ENCODE data around the gene PRRG3.

The PRRG3 gene

DNA sequence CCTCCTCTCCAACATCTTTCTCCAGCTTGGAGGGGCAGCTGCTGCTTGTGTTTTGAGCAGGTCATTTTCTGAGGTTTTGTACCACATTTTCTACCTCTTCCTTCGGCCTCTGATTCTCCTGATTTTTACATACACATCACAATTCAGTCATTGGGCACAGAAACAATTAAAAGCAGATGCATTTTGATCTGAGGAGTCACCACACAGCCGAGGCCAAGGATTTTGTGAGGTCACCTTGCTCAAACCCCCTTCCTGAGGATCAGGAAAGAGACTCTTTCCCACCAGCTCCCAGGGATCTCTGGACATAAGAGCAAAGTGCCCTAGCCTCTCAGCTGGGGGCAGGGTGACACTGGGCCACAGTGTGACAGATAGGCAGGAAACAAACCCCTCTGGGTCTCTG, 15.2 kb downstream of the PRRG3 start:
- no peak for DNase-seq

DNA sequence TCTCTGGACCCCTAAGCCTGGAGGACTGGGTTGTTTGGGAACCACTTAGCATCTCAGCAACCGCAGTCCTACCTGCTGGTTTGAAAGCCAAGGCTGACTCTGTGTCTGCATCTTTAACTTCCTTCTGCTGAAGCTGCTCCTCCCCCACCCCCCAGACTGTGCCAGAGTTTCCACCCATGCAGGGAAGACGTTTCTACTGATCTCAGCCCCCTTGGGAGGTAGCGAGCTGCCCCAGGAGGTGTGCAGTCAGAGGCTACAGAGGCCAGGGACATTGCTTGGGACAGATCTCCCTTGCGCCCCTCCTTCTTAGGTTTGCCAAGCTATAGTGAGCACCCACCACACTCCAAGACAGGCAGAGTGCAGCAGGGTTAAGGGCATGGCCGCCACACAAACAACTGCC, 15.9 kb downstream of the PRRG3 start:
- DNase-seq, result no peak

DNA sequence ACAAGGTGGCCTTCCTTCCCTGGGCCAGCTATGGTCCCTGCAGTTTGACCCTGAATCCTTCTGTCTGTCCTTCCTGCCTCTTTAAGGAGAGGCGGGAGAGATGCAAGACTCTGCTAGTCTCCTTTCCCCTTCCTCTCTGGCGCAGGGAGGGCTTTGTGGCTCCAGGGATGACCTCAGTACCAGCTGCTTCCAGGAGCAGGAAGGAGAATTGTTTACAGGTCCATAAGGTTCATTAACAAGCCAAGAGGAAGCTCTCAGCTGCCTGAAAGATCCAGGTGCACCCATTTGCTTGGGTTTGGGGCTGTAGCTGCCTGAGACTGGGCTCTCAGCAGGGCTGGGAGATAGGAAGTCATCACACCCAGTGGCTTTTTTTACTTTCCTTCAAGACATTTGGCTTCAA, 16.5 kb downstream of the PRRG3 start:
- peak; percentile 21 for DNase-seq

DNA sequence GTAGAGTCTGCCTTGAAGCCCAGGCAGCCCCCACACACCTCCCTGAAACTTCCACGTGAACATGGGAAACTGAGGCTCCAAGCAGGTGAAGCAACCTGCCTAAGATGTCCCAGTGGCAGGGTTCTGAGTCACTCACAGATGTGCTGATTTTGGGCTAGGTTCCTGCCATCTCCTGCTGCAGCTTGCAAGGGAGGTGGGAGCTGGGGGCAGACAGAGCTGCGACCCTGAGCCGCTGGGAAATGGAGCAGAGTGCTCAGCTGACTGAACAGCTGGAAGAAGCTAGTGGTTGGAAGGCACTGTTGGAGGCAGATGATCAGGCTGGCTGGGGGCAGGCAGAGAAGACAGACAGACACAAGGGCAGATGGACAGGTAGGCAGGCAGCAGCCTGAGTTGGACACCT, 17.0 kb downstream of the PRRG3 start:
- no peak for DNase-seq

DNA sequence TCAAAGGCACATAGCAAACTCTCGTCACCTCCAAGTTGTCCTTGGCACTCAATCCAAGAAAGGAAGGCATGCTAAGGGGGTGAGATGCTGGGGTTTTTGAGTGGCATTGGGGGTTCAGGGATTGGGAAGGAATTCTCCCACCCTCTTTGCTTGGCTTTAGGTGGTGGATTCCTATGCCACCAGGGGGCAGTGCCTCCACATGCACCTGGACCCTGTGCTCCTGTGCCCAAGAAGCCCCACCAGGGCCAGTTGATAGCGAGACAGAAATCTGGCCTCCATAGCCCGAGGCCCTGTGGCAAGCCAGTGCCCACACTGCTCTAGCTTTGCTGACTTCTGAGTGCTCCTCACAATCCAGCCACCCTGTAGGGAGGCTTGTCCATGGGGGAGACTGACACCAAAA, 18.6 kb downstream of the PRRG3 start:
- DNase-seq, result peak; percentile 18

DNA sequence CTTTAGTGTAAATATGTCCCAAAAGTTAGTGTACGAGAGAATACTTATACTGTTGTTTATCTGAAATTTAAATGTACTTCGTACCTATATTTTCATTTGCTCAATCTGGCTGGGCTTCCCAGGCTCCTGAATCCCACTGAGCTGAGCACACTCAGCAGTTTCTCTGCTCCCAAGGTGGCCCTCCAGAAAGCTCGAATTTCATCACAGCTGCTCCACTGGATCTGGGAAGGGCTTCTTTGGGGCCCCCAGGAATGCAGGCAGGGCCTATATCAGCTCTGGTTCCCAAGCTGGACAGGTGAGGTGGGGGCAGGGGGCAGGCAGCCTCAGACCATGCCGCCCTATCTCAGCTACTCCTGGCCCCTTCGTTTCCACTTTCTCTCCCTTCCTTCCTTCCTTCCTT, 19.1 kb downstream of the PRRG3 start:
- DNase-seq, result no peak

DNA sequence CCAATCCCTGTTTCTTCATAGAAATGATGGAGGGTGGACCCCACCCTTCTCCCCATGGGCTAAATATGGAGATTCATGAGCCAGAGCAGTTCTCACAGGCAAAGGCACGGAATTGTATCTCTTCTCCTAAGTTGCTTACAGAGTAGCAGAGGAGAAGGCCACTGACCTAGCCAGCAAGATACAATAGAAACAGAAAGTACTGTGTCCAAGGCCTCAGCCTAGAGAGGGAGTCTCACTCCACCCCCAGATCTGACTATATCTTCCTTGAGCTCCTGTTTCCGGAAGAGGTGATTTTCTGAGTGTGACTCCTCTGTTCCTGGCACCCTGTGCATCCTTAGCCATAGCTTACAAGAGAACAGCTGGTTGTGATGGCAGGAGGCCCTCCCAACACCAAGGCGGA, 20.5 kb downstream of the PRRG3 start, which contains the start of gene FATE1:
FATE1 (plus strand) TSS at position 284 of the 400 bp plus-strand sequence; CDS start at position 369, 85 bp downstream.
- no peak for DNase-seq

DNA sequence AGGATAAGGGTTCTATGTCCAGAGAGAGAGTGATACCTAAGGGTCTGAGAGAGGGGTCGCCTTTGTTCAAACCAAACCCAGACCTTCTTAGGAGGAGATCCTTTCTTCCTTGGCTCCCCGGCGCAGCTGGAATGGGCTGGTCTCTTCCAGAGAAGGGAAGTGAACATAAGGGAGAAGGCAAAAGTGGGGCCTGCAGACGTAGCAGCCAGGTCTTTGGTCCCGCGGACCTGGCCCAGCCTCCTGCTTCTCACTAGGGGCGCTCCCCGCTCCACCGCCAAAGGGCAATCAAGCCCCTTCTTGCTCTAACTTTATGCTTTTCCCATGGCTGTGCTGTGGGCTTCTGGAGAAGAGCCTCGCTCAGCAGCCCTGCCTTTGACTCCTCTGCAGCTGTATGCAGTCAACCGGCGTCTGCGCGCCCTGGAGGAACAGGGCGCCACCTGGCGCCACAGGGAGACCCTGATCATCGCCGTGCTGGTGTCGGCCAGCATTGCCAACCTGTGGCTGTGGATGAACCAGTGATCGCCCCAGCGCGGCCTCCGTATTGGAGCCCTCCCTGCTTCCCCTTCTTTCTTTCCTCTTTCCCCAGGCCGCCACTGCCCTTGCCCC, 27.1 kb downstream of the PRRG3 start:
- DNase-seq, result no peak

DNA sequence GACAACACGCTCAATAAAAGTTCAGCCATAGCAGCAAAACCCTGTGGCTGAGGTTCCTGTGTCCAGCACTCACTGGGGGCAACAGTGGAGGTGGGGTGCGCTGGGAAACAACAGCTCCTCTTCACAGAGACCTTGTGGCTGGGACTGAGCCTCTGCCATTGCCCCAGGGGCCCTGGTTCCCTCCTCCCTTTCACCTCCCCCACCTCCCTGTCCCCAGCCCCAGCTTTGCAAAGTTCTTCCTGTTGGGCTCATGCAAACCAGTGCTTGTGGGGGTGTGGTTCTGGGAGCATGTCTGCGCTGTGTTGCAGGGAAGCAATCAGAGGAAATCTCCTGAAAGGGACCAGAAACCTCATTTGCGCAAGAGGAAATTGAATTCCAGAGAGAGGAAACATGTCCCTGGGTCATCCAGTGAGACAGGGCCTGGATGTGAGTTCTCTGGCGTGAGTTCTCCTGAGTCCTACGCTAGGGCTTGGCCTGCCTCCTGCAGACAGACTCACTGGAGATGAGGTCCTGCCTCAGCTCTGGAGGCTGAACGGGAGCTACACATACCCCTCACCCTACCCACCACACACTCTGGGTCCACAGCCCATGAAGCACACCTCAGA, 28.0 kb downstream of the PRRG3 start:
- no peak for DNase-seq

DNA sequence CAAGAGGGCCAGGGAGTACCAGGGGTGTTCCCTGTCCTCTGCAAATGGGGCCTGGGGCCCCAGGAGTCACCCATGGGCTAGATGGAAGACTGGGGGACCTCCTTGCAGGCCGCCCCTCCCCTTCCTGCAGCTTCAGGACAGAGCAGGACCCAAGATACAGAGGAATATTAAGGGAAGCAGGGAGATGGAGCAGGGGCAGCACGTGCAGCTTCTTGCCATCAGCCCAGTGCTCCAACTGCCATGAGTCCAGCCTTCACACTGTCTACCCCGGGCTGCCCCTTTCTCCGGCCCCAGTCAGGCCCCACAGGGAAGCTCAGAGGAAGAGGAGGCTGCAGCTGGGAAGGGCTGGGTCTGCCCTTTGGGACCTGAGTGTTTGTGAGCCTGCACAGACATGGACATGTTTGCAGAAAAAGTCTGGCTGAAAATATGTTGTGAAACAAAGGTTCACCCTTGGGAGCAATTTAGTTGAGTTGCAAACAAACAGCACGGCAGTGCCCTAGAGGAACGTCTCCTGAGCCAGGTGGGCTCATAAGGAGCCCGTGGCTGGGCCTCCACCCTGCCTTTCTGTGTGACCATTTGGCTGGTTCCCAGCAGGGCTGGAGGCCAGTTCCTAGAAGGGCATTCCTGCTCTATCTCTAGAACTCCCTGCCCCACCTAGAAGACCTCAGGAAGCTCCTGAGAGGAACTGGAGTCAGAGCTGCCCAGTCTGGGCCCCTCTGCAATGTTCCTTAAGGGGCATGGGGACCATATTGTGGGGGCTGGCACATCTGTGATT, 29.5 kb downstream of the PRRG3 start:
- DNase-seq, result no peak

DNA sequence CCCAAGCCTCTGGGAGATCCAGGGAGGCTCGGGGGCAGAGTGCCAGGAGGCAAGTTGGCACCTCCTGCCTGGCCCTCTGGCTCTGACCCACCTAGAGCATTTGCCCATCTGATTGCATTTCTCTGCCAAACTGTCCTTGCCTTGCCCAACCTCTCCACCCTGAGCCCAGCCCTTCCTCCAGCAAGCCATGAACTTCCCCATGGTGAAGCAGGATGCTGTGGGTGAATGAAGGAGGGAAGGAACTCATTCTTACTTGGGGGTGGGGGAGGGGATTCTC, 30.0 kb downstream of the PRRG3 start:
- DNase-seq, result no peak

DNA sequence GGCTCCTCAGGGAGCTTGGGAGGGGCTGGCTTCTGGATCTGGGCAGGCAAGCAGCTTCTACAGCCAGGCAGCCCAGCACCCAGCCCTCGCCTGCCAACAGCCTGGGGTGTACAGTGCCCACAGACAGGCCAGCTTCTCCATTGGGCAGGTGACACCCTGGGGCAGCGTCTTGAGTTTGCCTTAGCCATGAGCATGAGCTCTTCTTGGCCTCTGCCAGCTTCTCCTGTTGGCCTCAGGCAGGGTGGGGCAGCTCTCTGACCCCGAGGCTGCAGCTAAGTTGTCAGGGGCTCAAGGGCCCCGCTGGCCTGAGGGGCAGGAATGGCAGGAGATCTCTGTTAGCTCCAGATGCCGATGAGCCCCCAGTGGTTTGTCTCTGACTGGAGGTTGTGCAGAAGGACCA, 31.5 kb downstream of the PRRG3 start:
- DNase-seq, result no peak

DNA sequence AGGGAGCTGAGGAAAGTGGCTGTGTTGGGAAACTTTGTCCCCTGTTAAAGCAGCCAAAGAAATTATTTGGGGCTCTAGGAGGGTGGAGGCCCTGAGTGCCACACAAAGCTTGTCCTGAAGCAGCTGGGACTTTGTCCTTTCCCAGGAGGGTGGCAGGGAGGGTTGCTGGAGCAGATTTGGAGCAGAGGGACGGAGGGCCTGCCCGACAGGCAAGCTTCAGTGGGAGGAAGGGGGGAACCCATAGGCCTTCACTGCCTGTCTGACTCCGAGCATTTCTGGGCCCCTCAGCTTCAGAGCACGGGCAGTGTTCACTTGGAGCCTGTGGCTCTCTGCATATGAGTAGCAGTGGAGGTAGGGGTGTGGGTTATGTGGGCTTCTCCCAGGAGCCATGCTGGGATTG, 32.1 kb downstream of the PRRG3 start:
- DNase-seq, result no peak

DNA sequence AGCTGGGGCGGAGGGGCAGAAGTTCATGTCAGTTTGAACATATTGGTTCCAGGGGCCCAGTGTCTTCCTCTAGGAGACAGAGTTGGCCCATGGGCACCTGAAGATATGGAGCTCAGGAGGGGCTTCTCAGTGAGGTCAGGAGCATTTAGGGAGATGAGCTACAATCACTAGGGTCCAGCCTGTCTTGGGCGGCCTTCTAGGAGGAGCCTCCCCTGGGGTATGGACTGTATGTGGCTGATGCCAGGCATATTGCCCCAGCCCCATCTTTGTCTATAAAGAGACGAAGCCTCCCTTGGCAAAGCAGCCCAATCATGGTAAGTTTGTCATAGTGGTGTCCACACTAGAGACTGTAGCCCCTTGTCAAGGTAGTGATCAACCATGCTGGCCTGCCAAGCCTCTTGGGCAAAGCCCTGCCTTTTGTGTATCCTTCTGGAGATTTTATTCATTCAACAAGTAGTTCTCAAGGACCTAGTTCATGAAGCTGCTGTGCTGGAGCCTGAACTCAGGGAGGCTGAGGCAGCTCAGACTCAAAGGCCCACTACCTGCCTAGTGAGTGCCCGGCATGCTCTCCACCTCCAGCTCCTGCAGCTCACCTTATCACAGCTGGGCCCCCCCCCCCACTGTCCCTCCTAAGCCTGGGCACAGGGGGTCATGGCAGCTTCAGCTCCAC, 33.9 kb downstream of the PRRG3 start:
- no peak for DNase-seq

DNA sequence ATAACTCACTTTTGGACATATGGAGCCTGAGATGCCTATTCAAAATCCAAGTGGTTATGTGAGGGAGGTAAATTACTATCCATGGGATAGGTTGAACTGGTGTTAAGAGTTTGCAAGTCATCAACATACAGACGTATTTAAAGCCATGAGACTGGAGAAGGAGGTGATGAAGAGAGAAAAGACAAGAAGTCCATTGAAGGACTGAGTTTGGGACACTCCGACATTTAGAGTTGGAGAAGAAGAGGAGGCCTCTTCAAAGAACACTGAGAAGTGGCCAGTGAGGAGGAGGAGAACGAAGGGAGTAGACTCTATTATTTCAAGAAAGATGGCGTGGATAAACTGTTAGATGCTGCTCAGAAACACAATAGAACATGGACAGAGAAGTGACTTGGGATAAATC, 39.2 kb downstream of the PRRG3 start, which contains the start of gene CNGA2:
CNGA2 (plus strand) TSS at position 301 of the 400 bp plus-strand sequence. CDS start 3,738 bp downstream, outside the sequence.
- no peak for DNase-seq

DNA sequence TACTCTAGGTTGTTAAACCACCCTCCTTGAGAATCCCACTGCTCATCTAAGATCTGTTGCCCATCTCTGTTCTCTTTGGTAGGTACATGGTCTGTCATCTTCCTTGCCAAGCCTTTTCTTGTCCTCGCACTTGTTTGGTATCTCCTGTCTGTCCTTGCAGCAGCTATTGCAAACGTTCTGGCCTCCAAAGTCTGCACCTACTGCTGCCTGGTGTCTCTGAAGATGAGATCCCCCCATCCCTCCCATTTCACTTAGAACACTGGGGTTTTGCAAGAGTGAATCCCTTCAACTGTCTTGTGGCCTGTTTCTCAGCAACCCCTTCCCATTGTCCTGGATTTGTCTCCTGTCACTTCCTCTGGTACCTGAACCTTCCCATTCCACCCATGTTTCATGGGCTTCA, 40.0 kb downstream of the PRRG3 start:
- DNase-seq, result no peak

DNA sequence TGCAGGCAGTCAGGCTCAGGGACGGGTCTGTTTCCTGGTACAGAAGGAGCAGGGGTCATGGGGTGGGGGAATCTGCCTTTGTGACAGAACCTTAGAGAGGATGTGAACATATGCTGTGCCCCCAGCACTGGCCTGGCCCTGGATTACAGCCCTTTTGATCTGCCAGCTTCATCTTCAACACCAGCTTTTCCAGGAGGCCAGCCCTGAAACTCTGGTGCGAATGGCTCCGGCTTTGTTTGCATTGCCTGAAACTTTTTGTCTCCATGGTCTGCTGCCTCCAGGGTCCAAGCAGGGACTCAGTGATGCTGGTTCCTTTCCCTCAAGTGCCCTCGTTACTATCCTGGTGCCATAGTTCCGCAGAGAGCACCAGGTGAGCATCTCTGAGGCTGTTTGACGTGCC, 41.4 kb downstream of the PRRG3 start:
- peak; percentile 2 for DNase-seq

DNA sequence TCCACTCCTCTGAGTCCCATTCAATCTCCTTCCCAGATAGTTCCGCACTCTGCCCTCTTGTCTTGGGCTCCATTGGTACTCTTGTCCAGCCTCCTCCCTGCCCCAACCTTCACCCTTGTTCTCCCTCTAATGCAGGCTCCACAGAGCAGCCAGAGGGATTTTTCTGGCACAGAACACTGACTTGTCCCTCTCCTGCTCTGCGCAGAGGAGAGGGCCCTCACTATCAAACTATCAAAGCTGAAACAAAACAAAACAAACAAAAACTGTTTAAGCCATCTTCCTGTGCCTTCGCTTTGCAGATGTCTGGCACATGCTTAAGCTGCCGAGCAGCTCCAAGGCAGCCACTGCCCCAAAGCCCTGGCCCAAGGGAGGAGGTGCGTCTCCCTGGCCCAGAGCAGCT, 42.2 kb downstream of the PRRG3 start:
- DNase-seq, result no peak

DNA sequence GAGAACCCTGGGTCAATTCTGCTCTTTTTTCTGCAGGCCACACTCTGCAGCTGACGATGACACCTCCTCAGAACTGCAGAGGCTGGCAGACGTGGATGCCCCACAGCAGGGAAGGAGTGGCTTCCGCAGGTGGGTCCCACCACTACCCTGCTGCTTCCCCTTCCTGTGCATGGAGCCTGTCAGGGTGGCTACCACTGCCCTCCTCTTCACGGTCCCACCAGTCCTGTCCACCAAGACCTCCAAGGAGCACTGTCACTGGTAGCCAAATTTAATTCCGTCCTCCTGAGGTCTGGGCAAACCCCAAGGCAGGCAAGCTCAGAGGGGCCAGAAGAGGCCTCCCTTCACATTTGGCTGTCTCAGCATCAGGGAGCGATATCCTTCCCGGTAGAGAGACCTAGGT, 43.5 kb downstream of the PRRG3 start:
- DNase-seq, result no peak

DNA sequence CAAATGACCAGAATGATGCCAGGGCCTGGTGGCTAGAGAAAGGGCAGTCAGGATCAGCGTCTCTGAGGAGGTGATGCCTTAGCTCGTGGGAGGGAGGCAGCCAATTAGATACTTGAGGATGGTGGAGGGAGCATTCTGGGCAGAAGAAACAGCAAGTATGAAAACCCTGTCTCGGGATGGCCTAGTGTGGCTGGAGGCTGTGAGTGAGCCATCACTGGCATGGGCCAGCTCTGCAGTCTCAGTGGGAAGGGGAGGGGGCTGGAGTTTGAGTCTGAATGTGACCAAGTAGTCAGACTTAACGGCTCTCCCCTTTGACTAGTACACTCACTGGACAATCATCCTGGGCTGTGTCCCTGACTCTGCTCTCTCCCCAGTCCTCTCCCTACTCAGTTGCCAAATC, 46.3 kb downstream of the PRRG3 start:
- DNase-seq, result no peak

DNA sequence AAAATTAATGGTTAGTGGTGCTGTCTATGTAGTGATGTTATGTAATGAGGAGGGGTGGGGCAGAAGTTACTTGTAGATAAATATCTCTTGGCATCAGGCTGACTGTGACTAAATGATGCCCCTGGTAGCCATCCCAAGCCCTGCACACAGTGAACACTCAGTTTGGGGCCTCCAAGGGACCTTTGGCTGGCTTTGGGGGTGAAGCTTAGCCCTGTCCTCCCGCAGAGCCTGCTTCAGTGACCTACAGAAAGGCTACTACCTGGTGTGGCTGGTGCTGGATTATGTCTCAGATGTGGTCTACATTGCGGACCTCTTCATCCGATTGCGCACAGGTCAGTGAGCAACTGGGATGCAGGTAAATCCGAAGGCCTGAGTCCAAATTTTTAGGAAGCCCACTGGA, 47.1 kb downstream of the PRRG3 start:
- DNase-seq, result no peak

DNA sequence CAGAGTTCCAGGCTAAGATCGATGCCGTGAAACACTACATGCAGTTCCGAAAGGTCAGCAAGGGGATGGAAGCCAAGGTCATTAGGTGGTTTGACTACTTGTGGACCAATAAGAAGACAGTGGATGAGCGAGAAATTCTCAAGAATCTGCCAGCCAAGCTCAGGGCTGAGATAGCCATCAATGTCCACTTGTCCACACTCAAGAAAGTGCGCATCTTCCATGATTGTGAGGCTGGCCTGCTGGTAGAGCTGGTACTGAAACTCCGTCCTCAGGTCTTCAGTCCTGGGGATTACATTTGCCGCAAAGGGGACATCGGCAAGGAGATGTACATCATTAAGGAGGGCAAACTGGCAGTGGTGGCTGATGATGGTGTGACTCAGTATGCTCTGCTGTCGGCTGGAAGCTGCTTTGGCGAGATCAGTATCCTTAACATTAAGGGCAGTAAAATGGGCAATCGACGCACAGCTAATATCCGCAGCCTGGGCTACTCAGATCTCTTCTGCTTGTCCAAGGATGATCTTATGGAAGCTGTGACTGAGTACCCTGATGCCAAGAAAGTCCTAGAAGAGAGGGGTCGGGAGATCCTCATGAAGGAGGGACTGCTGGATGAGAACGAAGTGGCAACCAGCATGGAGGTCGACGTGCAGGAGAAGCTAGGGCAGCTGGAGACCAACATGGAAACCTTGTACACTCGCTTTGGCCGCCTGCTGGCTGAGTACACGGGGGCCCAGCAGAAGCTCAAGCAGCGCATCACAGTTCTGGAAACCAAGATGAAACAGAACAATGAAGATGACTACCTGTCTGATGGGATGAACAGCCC, 48.6 kb downstream of the PRRG3 start:
- DNase-seq, result no peak

DNA sequence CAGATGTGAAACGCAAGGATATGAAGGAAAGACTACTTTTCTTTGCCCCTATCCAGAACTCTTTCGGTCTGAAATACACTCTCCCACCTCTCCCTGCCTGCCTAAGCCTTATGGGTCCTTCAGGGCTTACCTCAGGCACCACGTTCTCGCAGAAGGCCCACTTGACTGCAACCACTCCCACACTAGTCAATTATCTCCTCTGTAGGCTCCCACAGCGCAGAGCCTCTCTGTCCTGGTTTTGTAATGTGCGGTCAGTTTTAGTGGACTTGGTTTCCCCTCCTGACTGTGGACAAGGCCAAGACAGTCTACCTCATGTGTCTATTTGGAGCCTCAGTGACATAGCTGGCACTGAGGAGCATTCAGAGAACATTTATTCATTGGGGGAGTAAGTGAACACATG, 50.4 kb downstream of the PRRG3 start:
- DNase-seq, result no peak
